ENCODE measurements around the gene ZNF285.
"Not testable (repeated sequence)": the region's sequence is repeated elsewhere in the genome, so short reads cannot be mapped to it uniquely, and the experiment has no call there.

The ZNF285 gene

DNA sequence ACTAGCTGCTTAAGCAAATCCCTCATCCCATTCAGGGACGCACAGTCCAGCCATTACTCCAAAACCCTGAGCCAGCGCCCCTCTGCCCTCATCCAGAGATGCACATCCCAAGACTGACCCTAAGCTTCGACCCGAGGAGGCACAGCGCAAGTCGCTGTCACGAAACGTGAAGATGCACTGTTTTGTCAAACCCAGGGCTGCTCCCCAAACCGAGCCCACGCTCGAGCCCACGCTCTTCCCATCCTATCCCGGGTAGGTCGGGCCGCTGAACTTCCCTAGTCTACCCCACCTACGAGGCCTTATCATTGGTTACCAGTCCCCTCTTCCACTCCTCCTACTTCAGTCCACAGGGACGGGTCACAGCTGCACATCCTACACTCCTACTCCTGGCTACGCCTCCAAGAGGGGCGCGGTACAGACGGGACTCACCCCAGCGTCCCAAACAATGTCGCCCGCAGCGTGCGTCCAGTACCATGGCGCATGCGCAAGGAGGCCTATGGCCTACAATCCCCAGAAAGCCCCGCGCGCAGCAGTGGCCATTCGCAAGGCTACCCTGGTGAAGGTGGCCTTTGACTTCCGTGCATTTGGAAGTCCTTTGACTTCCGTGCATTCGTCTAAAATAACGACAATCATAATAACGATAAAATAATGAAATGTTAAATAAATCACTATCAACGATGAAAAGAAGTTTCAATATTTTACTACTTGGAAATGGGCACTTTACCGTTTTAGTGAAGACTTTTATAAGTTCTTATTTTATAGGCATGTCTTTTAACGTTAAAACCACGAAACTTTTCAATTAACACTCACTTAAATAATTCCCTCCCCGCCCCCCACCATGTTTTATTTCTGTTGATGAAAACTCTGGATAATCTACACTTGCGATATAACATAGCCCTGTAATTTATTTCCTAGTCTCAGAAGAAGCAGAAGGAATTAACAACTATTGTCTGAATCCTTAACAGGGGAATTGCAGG is at the start of gene ZNF285:
Gene ZNF285 (minus strand): TSS at position 470 of the 977 bp plus-strand sequence. CDS start 4,395 bp downstream, outside the sequence.
- no peak for DNase-seq

DNA sequence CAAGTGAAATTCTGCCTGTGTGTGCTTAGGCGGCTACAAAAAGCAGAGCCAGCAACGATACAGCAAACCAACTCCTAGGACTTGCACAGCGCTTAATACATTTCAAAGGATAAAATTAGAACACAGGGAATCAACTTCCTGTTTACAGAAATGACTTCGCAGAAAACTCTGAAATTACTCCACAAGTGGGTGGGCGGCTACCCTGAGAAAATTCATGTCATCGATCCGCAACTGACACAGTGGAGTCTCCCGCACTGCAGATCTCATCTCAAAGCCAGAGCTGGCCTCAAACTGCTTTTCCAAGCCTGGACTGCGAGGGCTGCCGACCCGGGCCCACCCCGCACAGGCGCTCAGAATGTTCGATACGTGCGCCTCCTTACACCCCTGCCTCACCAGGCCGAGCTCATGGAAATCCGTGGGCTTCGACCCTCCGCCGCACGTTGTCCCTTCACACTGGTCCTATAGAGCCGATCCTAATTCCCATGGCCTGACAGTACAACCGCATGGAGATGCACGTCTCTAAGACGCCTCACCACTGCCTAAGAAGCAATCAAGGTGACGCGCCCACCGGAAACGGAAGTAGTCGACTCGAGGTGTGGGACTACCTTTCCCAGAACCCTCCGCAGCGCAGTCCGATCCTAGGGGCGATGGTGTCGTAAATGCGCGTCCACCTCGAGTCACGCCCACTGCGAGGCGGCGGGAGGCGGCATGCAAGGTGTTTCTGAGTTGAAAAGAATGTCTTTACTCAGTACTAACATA is 46.7 kb upstream of the ZNF285 start, which contains the start of gene ZNF229:
Gene ZNF229 (minus strand): TSS at position 557 of the 759 bp plus-strand sequence. CDS start 5,625 bp downstream, outside the sequence.
- peak; percentile 8 for DNase-seq

DNA sequence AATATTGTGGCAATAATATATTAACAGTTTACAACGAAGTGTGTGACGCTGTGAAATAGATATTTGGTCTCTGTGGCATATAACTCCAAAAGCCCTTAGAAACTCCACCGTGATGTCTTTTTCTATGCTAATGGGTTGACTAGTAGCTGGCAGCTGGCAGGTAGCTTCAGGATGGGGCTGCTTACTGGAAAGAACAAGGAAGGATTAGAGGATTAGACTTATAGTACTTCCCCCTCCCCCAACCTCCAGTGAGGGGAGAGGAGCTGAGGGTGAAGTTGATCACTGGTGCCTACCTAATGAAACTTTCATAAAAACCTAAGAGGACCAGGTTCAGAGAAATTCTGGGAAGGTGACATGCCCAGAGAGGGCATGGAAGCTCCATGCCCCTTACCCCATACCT is 37.0 kb upstream of the ZNF285 start:
- no peak for DNase-seq

DNA sequence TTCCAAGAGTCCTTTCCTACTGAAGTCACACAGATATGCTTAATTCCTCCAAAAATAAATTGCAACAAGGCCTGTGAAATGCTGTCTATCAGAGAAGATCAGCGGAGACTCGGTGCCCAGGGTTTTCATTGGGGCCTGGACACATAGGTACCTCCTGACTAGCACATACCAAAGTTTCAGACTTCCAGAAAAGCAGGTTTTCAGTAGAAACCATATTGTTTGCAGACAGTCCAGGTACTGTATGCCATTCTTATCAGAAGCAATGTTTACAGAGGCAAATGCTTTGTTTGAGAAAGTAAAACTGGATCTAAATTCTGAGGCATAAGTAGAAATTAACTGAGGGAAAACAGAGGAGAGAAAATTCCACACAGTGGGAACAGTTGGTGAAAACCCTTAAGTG is 34.0 kb upstream of the ZNF285 start:
- DNase-seq, result no peak

DNA sequence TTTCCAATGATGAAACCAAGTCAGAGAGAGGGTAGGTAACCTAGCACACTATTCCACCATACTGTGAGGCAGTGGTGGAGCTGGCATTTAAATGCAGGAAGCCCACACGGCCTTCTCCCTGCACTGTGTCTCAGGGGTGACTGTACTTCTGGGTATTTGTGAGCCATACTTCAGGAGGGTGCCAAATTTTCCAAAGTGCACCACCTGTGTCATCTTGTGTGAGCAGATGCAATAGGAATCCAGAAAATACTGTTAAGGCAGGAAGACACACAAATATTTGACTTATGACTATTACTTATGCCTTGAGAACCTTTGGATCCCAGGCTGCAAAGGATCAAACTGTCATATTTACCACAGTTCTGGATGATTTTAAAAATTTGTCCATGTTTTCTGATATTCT is 29.5 kb upstream of the ZNF285 start:
- DNase-seq, result no peak

DNA sequence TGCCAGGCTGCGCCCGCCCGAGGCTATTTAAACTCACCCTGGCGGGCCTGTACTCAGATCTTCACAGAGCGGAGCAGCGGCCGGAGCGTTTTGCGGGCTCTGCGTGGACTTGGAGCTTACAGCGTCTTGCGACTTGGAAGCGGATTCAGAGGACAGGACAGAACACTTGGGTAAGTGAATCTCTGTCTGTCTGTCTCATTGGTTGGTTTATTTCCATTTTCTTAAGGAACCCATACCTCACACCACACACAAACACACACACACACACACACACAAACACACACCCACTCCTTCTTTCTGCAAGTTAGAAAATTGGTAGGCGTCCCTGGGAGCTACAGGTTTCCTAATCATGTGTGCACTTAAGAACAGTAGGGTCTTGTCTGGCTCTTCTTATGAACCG is 14.1 kb upstream of the ZNF285 start:
- not testable (repeated sequence) for DNase-seq

DNA sequence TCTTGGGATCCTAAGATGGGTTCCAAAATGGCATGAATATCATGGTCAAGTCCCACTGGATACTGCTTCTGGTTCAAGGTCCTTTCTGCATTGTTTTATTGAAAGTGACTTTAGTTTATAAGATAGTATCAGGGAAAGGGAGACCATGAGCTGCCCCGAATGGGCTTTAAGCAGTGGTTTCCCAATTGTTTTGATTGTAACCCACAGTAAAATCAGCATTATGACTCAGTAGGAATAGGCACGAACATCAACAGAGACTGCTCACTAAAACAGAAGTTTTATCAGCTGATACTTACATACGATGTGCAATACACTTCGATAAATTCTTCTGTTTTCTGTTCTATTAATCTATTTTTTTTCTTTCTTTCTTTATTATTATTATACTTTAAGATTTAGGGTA is 12.1 kb downstream of the ZNF285 start:
- DNase-seq, result not testable (repeated sequence)

DNA sequence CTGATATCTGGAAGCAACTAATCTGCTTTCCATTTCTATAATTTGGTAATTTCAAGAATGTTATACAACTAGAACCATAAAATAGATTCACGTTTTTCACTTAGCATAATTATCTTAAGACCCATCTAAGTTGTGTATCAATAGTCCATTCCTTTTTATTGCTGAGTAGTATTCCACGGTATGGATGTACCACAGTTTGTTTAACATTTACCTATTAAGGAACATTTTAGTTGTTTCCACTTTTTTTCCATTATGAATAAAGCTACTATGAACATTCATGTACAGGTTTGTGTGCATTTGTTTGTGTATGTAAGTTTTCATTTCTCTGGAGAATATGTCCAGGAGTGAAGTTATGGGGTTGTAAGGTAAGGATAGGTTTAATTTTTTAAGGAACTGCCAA is 26.6 kb downstream of the ZNF285 start:
- DNase-seq, result no peak

DNA sequence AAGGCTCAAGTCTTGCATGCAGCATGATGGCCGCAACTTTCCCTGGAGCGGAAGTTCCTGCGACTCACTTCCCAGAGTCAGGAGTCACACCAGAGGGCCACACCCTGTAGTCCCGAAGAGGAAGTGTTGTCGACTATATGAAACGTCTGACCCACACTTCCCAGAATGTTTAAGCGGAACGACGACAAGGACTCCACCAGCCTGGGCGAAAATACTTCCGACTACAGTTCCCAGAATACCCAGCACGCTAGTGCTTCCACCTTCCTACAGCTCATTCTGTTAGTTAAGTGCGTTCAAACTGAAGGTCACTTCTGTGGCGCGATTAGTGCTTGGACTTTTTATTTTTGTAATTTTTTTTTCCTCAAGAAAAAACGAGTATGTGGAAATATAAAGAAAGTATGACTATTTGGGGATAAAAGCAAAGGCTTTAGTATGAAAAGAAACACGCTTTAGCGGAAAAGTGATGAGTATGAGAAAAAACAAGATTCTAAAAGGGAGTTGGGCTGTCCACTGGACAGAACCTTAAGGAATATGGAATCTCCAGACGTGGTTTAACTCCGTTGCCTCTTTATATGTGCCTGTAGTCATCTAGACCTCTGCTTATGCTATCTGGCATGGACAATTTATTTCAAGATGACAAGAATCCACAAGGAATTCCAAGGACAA is 29.5 kb downstream of the ZNF285 start:
- DNase-seq, result no peak

DNA sequence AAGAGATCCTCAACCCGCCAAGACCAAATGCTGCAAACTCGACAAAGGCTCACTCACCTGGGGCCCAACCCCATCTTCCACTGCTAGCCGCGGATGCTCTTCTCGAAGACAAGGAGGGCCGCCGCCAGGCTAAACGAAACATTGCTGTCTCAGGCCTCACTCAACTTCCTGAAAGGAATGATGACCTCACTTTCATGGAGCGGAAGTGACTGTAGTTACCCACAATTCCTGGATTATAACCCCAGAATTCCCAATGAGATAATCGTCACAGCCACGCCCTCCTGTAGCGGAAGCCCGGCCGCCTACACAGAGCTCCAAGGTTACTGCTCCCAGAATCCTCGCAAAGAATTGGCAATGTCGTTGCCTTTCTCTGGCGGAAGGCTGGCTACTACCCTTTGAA is 34.4 kb downstream of the ZNF285 start:
- DNase-seq, result no peak

DNA sequence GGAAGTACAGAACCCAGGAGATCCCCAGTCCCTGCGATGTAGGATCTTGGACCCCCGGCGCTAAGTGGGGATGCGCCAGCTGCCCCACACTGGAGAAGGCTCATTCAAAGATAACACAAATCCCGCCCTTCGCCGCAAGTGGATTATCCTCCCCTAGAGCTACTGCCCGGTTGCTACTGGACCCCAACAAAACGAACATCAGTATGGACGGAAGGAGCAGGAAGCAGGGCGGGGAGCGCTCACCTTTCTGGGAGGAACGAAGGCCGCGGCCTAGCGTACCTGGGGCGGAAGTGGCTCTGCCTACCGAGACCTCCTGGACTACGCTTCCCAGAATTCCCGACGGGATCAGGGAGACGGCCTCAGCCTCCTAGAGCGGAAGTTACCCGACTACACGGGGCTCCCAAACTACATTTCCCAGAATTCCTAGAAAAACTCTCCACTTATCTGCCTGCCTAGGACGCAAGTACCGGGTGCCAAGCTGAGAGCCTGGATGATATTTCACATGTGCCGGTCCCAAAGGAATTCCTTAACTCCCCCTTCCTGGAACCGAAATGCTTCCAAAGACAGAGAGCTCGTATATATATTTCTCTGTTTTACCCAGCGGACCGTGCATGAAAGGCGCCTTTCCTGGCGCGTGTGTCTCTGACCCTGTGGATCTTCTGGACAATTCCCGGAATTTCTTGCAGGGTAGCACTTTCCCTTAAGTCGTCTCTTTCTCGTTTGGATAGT is 44.9 kb downstream of the ZNF285 start, which contains the start of gene ZNF112:
Gene ZNF112 (minus strand): TSS at position 298 of the 729 bp plus-strand sequence. CDS start 16,141 bp downstream, outside the sequence.
- DNase-seq, result peak; percentile 94

DNA sequence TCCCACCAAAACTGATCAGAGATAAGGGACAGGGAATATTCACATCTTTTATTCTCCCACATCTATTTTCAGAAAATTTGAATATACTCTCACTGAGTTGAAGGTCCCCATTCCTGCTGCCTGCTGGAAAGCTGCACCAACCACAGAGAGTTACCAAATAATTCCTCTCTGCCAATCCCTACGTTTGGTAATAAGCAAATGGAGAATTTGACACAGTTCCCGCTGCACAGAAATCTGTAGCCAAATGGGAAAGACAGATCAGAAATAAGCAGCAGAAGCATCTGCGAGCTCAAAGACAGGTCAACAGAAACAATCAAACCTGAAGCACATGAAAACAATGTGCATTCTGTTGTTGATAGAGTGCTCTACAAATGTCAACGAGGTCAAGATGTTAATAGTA is 54.9 kb downstream of the ZNF285 start:
- DNase-seq, result no peak

DNA sequence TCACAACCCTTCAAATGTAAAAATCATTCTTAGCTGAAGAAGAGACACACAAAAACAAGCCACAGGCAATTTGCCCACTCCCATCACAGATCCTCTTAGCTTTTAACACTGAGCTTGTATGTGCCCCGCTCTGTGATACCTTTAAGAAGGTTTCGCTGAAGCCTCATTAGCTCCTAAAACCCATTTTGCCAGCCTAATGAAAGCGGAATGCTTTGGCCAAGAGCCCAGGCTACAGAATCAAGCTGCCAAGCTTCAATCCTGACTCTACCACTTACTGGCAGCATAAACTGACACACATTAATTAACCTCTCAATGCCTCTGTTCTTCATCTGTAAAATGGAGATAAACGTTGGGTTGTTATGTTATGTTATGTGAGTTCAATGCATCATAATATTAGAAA is 55.4 kb downstream of the ZNF285 start:
- DNase-seq, result peak; percentile 91

DNA sequence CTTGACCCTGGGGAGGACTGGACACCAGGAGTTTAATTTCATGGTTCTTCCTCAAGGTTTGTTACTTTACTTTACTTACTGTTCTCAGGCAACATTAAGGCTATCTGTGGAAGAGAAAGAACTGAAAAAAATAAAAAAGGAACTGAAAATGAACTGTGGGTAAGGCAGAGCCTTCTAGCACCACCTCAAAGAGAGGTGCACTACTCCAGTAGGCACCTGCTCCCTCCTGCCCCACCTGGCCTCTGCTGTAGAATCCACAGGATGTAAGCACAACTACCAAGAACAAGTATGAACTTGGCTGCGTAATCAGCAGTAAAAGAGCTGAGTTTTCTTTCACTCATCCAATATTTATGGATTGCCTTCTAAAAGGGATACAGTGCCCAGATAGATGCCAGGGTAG is 57.2 kb downstream of the ZNF285 start:
- no peak for DNase-seq

DNA sequence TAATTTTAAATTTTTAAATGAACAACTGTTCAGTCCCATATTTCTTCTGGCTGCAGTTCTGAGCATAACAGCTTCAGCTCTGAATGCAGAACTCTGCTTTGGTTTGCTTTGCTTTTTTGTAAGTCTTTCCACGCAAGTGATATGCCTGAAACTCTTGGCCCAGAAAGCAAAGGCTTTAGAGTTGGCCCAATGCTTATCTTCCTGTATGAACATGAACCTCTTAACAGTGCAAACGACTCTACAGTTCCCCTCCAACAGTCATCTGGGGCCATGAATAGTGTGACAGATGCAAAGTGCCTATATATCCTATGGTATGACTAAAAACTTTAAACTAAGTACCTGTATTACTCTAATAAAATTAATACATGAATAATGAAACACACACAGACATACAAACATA is 59.6 kb downstream of the ZNF285 start:
- no peak for DNase-seq

DNA sequence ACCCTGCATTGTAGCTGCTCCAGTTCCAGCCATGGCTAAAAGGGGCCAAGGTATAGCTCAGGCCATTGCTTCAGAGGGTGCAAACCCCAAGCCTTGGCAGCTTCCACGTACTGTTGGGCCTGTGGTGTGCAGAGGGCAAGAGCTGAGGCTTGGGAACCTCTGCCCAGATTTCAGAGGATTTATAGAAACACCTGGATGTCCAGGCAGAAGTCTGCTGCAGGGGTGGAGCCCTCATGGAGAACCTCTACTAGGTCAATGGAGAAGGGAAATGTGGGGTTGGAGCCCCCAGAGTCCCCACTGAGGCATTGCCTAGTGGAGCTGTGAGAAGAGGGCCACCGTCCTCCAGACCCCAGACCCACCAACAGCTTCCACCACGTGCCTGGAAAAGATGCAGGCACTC is 66.8 kb downstream of the ZNF285 start:
- not testable (repeated sequence) for DNase-seq
